Brain microvascular endothelial cell (primary cell): ENCODE data around the gene ST6GALNAC4.

Experiments
- DNase-seq: peaks from one replicate; pipeline ENCODE4 v3.0.0-alpha.2; 2020
- H3K27ac ChIP-seq: fragments of 250-450 bp; sonication (Bioruptor Pico); 2 replicates; pipeline ENCODE4 v1.5.1; 2020; ENCODE audit warnings: mild to moderate bottlenecking, moderate library complexity
- H3K27me3 ChIP-seq: fragments of 250-450 bp; sonication (Bioruptor Pico); replicated peaks from 2 replicates; pipeline ENCODE4 v1.5.1; 2020; ENCODE audit warnings: mild to moderate bottlenecking
- H3K36me3 ChIP-seq: fragments of 250-450 bp; sonication (Bioruptor Pico); replicated peaks from 2 replicates; pipeline ENCODE4 v1.5.1; 2020; ENCODE audit warnings: mild to moderate bottlenecking
- H3K4me3 ChIP-seq: 2 replicates; pipeline ENCODE4 v1.5.1; 2011; ENCODE audit warnings: low read depth, mild to moderate bottlenecking, control low read depth, low read length, moderate library complexity
- in situ Hi-C: cut with HindIII; loops from 2 replicates; pipeline ENCODE4 v1.10.0; 2017; ENCODE audit warnings: low sequenced_read_pairs, low pct_ligation_motif_present
- TF ChIP-seq, protein P1 (sequence below): IDR thresholded peaks from 2 replicates; pipeline ENCODE4 v1.5.1; 2011; ENCODE audit warnings: low read depth, mild to moderate bottlenecking, moderate library complexity, low read length, control low read depth, inconsistent platforms; ENCODE audit errors: missing control alignments

Gene ST6GALNAC4

DNA sequence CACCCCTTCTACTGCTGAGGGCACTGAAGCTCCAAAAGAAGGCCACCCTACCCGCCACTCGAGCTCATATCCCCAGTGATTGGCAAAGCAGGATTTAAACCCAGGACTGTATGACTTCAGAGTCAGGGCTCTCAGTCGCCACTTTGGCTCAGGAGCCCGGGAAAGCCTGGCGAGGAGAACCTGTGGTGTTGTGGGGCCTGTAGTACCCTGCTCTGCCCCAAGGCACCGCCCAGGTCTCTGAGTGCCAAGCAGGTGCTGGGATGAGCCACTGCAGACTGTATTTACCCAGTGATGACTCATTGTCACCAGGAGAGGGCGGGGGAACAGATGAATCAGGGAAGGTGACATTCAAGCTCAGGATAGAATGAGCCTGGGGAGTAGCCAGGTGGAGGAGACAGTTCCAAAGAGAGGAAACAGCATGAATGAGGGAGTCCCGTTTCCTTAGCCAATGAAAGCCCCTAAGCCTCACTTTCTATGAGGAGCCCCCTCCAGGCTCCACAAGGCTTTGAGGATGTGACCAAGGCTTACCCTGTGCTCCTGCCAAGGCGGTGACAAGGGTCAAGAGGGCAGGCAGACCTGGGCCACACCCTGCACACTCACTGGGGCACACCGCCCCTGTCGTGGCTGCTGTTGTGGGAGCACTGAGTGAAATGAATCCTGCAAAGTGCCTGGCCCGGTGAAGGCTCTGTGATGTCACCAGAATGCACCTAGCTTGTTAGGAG, 38.6 kb upstream of the ST6GALNAC4 start:
- TF ChIP-seq, protein P1, sequence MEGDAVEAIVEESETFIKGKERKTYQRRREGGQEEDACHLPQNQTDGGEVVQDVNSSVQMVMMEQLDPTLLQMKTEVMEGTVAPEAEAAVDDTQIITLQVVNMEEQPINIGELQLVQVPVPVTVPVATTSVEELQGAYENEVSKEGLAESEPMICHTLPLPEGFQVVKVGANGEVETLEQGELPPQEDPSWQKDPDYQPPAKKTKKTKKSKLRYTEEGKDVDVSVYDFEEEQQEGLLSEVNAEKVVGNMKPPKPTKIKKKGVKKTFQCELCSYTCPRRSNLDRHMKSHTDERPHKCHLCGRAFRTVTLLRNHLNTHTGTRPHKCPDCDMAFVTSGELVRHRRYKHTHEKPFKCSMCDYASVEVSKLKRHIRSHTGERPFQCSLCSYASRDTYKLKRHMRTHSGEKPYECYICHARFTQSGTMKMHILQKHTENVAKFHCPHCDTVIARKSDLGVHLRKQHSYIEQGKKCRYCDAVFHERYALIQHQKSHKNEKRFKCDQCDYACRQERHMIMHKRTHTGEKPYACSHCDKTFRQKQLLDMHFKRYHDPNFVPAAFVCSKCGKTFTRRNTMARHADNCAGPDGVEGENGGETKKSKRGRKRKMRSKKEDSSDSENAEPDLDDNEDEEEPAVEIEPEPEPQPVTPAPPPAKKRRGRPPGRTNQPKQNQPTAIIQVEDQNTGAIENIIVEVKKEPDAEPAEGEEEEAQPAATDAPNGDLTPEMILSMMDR = peak; percentile 24
- Histone ChIP-seq H3K36me3 (no peaks in the 10 kb centered on the region), H3K27me3 (no peaks in the 10 kb centered on the region), H3K27ac (no peak overlapping the region), H3K4me3 (no peak overlapping the region)
- in situ Hi-C loops = no loop called here
- DNase-seq = no peak

GRCh38 chr9:127954831-127955293, 38.0 kb upstream of the ST6GALNAC4 start:
- Histone ChIP-seq H3K27me3 (no peaks in the 10 kb centered on the region), H3K4me3 (no peak overlapping the region), H3K27ac (no peak overlapping the region), H3K36me3 (no peaks in the 10 kb centered on the region)
- in situ Hi-C loops = no loop called here
- DNase-seq = no peak
- TF ChIP-seq, protein P1 = no peak

- DNase-seq = no peak
- in situ Hi-C loops = no loop called here
- TF ChIP-seq, protein P1 = no peak
- Histone ChIP-seq H3K27me3 (no peaks in the 10 kb centered on the region), H3K36me3 (no peaks in the 10 kb centered on the region), H3K4me3 (no peak overlapping the region), H3K27ac (no peak overlapping the region)
Observed at GRCh38 chr9:127953768-127954505, 37.1 kb upstream of the ST6GALNAC4 start.

DNA sequence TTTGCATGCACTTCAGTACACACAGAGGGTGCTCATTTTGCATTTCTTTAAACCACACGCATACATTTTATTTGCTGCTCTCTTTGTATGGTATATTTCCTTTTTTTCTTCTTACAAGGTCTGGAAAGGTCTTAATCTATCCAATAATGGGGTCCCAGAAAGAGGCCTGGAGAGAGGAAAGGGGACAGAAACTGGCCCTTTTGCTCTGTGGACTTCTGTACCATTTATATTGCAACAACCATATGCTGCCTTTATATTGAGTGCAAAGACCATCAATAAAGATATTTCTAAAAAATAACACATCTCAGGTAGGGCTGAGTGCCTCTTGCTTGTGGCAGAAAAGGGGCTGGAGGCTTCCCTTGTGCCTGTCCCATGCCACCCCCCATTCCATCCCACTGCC, 36.3 kb upstream of the ST6GALNAC4 start:
- no peak for DNase-seq
- Histone ChIP-seq H3K4me3 (no peak overlapping the region), H3K36me3 (no peaks in the 10 kb centered on the region), H3K27ac (no peak overlapping the region), H3K27me3 (no peaks in the 10 kb centered on the region)
- TF ChIP-seq, protein P1 = no peak
- in situ Hi-C loops = no loop called here

GRCh38 chr9:127950513-127951289, 33.9 kb upstream of the ST6GALNAC4 start:
- Histone ChIP-seq H3K27me3 (no peaks in the 10 kb centered on the region), H3K27ac (no peak overlapping the region), H3K4me3 (no peak overlapping the region), H3K36me3 (no peaks in the 10 kb centered on the region)
- TF ChIP-seq, protein P1 = no peak
- no peak for DNase-seq
- in situ Hi-C loops = no loop called here
